ENCODE data around the gene GAPVD1.
"Not testable (repeated sequence)": the region's sequence is repeated elsewhere in the genome, so short reads cannot be mapped to it uniquely, and the experiment has no call there.

GAPVD1 gene

DNA sequence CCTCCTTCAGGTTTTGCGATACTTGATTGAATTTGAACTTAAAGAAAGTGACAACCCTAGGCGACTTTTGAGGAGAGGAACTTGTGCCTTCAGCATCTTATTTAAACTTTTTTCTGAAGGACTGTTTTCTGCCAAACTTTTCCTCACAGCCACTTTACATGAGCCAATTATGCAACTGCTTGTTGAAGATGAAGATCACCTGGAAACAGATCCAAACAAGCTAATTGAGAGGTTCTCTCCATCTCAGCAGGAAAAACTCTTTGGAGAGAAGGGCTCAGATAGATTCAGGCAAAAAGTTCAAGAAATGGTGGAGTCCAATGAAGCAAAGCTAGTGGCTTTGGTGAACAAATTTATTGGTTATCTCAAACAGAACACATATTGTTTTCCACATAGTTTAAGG lies 40.6 kb downstream of the GAPVD1 start:
- Histone ChIP-seq H3K9me3 (ENCODE audit: control insufficient read depth, low read length) (no peaks in the 10 kb centered on the region), H3K36me3 (ENCODE audit: control insufficient read depth, insufficient read depth, low read length) (peaks cover 6% of the 10 kb centered on the region), H3K4me1 (ENCODE audit: control insufficient read depth, insufficient read depth, low read length) (no peaks in the 10 kb centered on the region), H3K4me3 (ENCODE audit: insufficient read depth, low read depth, low read length) (no peak overlapping the region), H3K27ac (ENCODE audit: insufficient read depth, low read depth, low read length, poor library complexity, severe bottlenecking) (no peak overlapping the region), H3K27me3 (ENCODE audit: control insufficient read depth, insufficient read depth, low read length, poor library complexity, severe bottlenecking) (no peaks in the 10 kb centered on the region)
- 91 to 95% methylated on average over 2 of the region's 2 CpGs for WGBS, 2 experiments

DNA sequence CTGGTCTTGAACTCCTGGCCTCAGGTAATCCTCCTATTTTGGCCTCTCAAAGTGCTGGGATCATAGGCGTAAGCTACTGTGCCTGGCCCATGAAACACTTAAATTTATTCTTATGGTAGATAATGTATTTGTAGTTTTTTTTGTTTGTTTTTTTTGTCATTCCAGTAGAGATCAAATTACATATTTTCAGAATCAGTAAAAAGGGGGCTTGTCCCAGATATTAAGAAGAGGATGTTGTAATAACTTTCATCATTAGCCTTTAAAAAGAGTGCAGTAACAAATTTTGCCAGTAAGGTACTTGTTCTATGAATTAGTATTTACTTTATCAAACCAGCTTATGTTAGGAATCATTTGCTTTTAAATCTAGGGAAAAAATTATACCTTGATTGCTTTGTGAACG lies 42.6 kb downstream of the GAPVD1 start:
- Histone ChIP-seq H3K4me1 (ENCODE audit: control insufficient read depth, insufficient read depth, low read length) (no peaks in the 10 kb centered on the region), H3K27ac (ENCODE audit: insufficient read depth, low read depth, low read length, poor library complexity, severe bottlenecking) (no peak overlapping the region), H3K27me3 (ENCODE audit: control insufficient read depth, insufficient read depth, low read length, poor library complexity, severe bottlenecking) (no peaks in the 10 kb centered on the region), H3K36me3 (ENCODE audit: control insufficient read depth, insufficient read depth, low read length) (peaks cover 6% of the 10 kb centered on the region), H3K4me3 (ENCODE audit: insufficient read depth, low read depth, low read length) (no peak overlapping the region), H3K9me3 (ENCODE audit: control insufficient read depth, low read length) (no peaks in the 10 kb centered on the region)
- WGBS, 2 experiments = 88 to 100% methylated on average over 1 of the region's 2 CpGs

DNA sequence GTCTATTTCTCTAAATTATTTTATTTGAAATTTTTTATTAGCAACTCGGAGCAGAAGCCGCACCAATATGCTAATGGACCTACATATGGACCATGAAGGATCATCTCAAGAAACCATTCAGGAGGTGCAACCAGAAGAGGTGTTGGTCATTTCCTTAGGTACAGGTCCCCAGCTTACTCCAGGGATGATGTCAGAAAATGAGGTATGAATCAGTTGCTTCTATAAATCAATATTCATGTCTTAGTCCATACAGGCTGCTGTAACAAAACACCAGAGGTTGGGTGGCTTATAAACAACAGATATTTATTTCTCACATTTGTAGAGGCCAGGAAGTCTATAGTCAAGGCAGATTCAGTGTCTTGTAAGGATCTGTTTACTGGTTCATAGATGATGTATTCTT lies 50.8 kb downstream of the GAPVD1 start:
- Histone ChIP-seq H3K27ac (ENCODE audit: insufficient read depth, low read depth, low read length, poor library complexity, severe bottlenecking) (no peak overlapping the region), H3K4me1 (ENCODE audit: control insufficient read depth, insufficient read depth, low read length) (no peaks in the 10 kb centered on the region), H3K4me3 (ENCODE audit: insufficient read depth, low read depth, low read length) (no peak overlapping the region), H3K9me3 (ENCODE audit: control insufficient read depth, low read length) (no peaks in the 10 kb centered on the region), H3K27me3 (ENCODE audit: control insufficient read depth, insufficient read depth, low read length, poor library complexity, severe bottlenecking) (no peaks in the 10 kb centered on the region), H3K36me3 (ENCODE audit: control insufficient read depth, insufficient read depth, low read length) (peaks cover 12% of the 10 kb centered on the region)
- 92 to 98% methylated on average over 2 of the region's 2 CpGs for WGBS, 2 experiments

DNA sequence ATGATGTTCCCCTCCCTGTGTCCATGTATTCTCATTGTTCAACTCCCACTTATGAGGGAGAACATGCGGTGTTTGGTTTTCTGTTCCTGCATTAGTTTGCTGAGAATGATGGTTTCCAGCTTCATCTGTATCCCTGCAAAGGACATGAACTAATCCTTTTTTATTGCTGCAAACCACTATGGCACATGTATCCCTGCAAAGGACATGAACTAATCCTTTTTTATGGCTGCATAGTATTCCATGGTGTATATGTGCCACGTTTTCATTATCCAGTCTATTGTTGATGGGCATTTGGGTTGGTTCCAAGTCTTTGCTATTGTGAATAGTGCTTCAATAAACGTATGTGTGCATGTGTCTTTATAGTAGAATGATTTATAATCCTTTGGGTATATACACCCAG lies 54.7 kb downstream of the GAPVD1 start:
- H3K36me3 ChIP-seq (ENCODE audit: control insufficient read depth, insufficient read depth, low read length) = peaks cover 12% of the 10 kb centered on the region
- H3K4me3 ChIP-seq (ENCODE audit: insufficient read depth, low read depth, low read length); H3K27ac ChIP-seq (ENCODE audit: insufficient read depth, low read depth, low read length, poor library complexity, severe bottlenecking); H3K9me3 ChIP-seq (ENCODE audit: control insufficient read depth, low read length); H3K27me3 ChIP-seq (ENCODE audit: control insufficient read depth, insufficient read depth, low read length, poor library complexity, severe bottlenecking); H3K4me1 ChIP-seq (ENCODE audit: control insufficient read depth, insufficient read depth, low read length): not testable (repeated sequence)
- 80 to 83% methylated on average over 3 of the region's 3 CpGs for WGBS, 2 experiments

DNA sequence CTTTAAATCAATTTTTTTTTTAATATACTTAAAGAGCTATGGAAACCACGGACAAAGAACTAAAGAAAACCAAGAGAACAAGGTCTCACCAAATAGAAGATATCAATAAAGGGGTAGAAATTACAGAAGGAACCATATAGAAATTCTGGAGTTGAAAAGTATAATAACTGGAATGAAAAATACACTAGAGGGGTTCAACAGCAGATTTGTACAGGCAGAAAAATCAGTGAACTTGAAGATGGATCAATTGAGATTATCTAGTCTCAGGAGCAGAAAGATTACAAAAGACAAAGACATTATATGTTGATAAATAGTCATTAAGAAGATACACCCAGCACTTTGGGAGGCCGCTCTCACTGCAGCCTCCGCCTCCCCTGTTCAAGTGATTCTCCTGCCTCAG lies 56.1 kb downstream of the GAPVD1 start:
- no peaks in the 10 kb centered on the region for H3K27me3 ChIP-seq (ENCODE audit: control insufficient read depth, insufficient read depth, low read length, poor library complexity, severe bottlenecking)
- H3K4me1 ChIP-seq (ENCODE audit: control insufficient read depth, insufficient read depth, low read length) = no peaks in the 10 kb centered on the region
- H3K27ac ChIP-seq (ENCODE audit: insufficient read depth, low read depth, low read length, poor library complexity, severe bottlenecking) = no peak overlapping the region
- no peak overlapping the region for H3K4me3 ChIP-seq (ENCODE audit: insufficient read depth, low read depth, low read length)
- peaks cover 8% of the 10 kb centered on the region for H3K36me3 ChIP-seq (ENCODE audit: control insufficient read depth, insufficient read depth, low read length)
- 92 to 97% methylated on average over 2 to 3 of the region's 3 CpGs for WGBS, 2 experiments
- no peaks in the 10 kb centered on the region for H3K9me3 ChIP-seq (ENCODE audit: control insufficient read depth, low read length)

DNA sequence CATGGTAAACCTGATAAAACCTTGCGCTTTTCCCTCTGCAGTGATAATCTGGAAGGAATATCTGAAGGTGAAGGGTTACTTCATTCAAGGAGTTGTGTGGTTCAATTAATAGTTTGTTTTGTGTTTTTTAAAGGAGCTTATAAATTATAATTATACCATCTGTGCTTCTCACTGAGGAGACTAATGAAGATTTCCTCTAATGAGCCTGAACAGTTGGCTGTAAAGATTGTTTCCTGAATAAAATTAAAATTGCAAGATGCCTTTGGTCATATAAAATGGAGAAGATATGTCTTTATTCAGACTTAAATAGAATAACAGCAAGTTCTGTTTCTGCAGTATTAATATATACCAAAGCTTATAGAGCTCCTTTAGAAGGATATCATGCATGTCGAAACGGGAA lies 59.9 kb downstream of the GAPVD1 start:
- no peak overlapping the region for H3K27ac ChIP-seq (ENCODE audit: insufficient read depth, low read depth, low read length, poor library complexity, severe bottlenecking)
- 88 to 100% methylated on average over 1 to 2 of the region's 3 CpGs for WGBS, 2 experiments
- H3K27me3 ChIP-seq (ENCODE audit: control insufficient read depth, insufficient read depth, low read length, poor library complexity, severe bottlenecking) = no peaks in the 10 kb centered on the region
- no peaks in the 10 kb centered on the region for H3K9me3 ChIP-seq (ENCODE audit: control insufficient read depth, low read length)
- H3K36me3 ChIP-seq (ENCODE audit: control insufficient read depth, insufficient read depth, low read length) = peaks cover 8% of the 10 kb centered on the region
- no peak overlapping the region for H3K4me3 ChIP-seq (ENCODE audit: insufficient read depth, low read depth, low read length)
- H3K4me1 ChIP-seq (ENCODE audit: control insufficient read depth, insufficient read depth, low read length) = no peaks in the 10 kb centered on the region

DNA sequence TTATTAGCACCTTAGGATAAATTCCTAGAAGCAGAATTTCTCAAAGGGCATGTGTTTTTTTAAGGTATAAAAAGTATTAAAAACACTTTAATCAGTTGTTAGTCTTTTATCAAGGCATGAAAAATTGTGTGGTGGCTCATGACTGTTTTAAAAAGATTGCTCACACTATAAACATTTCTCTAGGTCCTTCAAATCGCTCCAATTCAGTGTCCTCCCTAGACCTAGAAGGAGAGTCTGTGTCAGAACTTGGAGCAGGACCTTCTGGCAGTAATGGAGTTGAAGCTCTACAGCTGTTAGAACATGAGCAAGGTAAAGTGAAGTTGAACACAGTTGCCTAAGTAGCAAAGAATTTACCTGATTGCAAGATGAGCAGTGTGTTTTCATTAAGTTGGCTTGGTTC lies 62.0 kb downstream of the GAPVD1 start:
- no peaks in the 10 kb centered on the region for H3K4me1 ChIP-seq (ENCODE audit: control insufficient read depth, insufficient read depth, low read length)

DNA sequence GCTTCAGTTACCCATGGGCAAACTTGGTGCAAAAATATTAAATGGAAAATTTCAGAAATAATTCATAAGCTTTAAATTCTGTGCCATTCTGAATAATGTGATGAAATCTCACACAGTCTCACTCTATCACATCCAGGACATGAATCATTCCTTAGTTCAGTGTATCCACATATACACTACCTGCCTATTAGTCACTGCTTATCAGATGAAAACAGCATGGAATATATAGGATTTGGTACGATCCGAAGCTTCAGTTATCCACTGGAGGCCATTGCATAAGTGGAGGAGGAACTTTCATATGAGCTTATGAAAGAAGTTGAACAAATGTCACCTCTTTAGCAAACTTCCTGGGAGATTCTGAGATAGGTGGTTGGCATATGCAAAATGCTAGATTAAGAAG lies 64.2 kb downstream of the GAPVD1 start:
- Histone ChIP-seq H3K27me3 (ENCODE audit: control insufficient read depth, insufficient read depth, low read length, poor library complexity, severe bottlenecking) (no peaks in the 10 kb centered on the region), H3K4me1 (ENCODE audit: control insufficient read depth, insufficient read depth, low read length) (no peaks in the 10 kb centered on the region), H3K4me3 (ENCODE audit: insufficient read depth, low read depth, low read length) (no peak overlapping the region), H3K27ac (ENCODE audit: insufficient read depth, low read depth, low read length, poor library complexity, severe bottlenecking) (no peak overlapping the region), H3K9me3 (ENCODE audit: control insufficient read depth, low read length) (no peaks in the 10 kb centered on the region), H3K36me3 (ENCODE audit: control insufficient read depth, insufficient read depth, low read length) (peaks cover 14% of the 10 kb centered on the region)
- 97 to 100% methylated on average over 2 of the region's 2 CpGs for WGBS, 2 experiments

More for the DNA sequence above, 62.0 kb downstream of the GAPVD1 start:
- H3K27me3 ChIP-seq (ENCODE audit: control insufficient read depth, insufficient read depth, low read length, poor library complexity, severe bottlenecking) = no peaks in the 10 kb centered on the region
- no peaks in the 10 kb centered on the region for H3K9me3 ChIP-seq (ENCODE audit: control insufficient read depth, low read length)
- H3K36me3 ChIP-seq (ENCODE audit: control insufficient read depth, insufficient read depth, low read length) = peaks cover 14% of the 10 kb centered on the region
- H3K27ac ChIP-seq (ENCODE audit: insufficient read depth, low read depth, low read length, poor library complexity, severe bottlenecking) = no peak overlapping the region
- H3K4me3 ChIP-seq (ENCODE audit: insufficient read depth, low read depth, low read length) = no peak overlapping the region
- WGBS, 2 experiments = 100% methylated on average over 1 of the region's 1 CpG

DNA sequence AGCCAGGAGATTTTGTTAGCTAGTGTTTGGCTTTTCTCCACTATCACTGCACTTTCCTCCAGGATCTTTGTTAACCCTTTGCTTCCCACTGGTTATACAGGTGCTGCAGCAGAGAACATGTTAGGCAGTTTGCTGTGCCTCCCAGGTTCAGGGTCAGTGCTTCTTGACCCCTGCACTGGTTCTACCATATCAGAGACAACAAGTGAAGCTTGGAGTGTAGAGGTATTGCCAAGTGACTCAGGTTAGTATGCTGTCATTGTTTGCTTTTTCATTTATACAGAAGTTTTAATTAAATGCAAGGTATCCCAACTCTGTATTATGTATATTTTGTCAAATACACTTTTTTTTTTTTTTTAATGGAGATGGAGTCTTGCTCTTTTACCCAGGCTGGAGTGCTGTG lies 68.4 kb downstream of the GAPVD1 start:
- H3K27me3 ChIP-seq (ENCODE audit: control insufficient read depth, insufficient read depth, low read length, poor library complexity, severe bottlenecking) = no peaks in the 10 kb centered on the region
- H3K27ac ChIP-seq (ENCODE audit: insufficient read depth, low read depth, low read length, poor library complexity, severe bottlenecking) = no peak overlapping the region
- H3K4me3 ChIP-seq (ENCODE audit: insufficient read depth, low read depth, low read length) = no peak overlapping the region
- no peaks in the 10 kb centered on the region for H3K9me3 ChIP-seq (ENCODE audit: control insufficient read depth, low read length)
- peaks cover 27% of the 10 kb centered on the region for H3K36me3 ChIP-seq (ENCODE audit: control insufficient read depth, insufficient read depth, low read length)
- H3K4me1 ChIP-seq (ENCODE audit: control insufficient read depth, insufficient read depth, low read length) = no peaks in the 10 kb centered on the region

DNA sequence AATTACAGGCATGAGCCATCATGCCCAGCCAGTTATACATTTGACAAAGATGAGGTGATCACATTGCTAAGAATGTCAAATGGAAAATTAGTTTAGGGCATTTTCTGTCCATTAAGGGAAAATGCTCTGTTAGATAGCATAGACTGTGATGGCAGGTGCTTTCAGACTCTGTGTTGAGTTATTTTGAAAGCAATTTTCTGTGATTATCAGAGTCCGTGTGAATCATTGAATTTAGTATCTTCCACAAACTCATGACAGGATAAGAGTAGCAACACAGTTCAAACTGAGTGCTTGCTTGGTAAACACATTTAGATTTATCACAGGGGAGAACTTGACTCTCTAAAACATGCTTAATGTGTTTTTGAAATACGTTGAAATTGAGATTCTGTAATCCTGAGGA lies 69.0 kb downstream of the GAPVD1 start:
- Histone ChIP-seq H3K36me3 (ENCODE audit: control insufficient read depth, insufficient read depth, low read length) (peaks cover 23% of the 10 kb centered on the region), H3K4me3 (ENCODE audit: insufficient read depth, low read depth, low read length) (no peak overlapping the region), H3K27ac (ENCODE audit: insufficient read depth, low read depth, low read length, poor library complexity, severe bottlenecking) (no peak overlapping the region), H3K27me3 (ENCODE audit: control insufficient read depth, insufficient read depth, low read length, poor library complexity, severe bottlenecking) (no peaks in the 10 kb centered on the region), H3K9me3 (ENCODE audit: control insufficient read depth, low read length) (no peaks in the 10 kb centered on the region), H3K4me1 (ENCODE audit: control insufficient read depth, insufficient read depth, low read length) (no peaks in the 10 kb centered on the region)
- 92 to 94% methylated on average over 2 of the region's 2 CpGs for WGBS, 2 experiments

DNA sequence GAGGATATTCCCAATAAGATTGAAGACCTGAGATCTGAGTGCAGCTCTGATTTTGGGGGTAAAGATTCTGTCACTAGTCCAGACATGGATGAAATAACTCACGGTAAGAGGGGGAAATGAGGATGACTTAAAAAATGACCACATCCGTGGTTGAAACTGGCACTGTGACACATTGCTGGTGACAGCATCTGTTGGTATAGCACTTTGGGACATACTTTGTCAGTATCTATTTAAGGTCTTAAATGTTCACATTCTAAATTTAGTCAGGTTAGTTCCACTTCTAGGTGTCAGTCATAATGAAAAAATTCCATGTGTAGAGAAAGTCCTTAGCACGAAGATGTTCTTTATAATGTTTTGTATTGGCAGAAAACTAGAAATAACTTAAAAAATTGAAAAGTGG lies 70.9 kb downstream of the GAPVD1 start:
- Histone ChIP-seq H3K4me1 (ENCODE audit: control insufficient read depth, insufficient read depth, low read length) (no peaks in the 10 kb centered on the region), H3K27me3 (ENCODE audit: control insufficient read depth, insufficient read depth, low read length, poor library complexity, severe bottlenecking) (no peaks in the 10 kb centered on the region), H3K4me3 (ENCODE audit: insufficient read depth, low read depth, low read length) (no peak overlapping the region), H3K27ac (ENCODE audit: insufficient read depth, low read depth, low read length, poor library complexity, severe bottlenecking) (no peak overlapping the region), H3K36me3 (ENCODE audit: control insufficient read depth, insufficient read depth, low read length) (peaks cover 20% of the 10 kb centered on the region), H3K9me3 (ENCODE audit: control insufficient read depth, low read length) (no peaks in the 10 kb centered on the region)
- 95 to 98% methylated on average over 3 of the region's 3 CpGs for WGBS, 2 experiments

All from ectodermal cell (in vitro differentiated cells).